ENCODE measurements around the gene AXIN1.
A peak's percentile ranks its signal among the peaks of the same experiment; 100 is the strongest.

AXIN1 gene

GRCh38 chr16:320206-320605, 32.3 kb downstream of the AXIN1 start:
- in situ Hi-C loops (cut with MboI; ENCODE audit: low pct_unique_long_range_greater_than_20kb, low sequenced_read_pairs): no loop called here
- DNase-seq: no peak

DNA sequence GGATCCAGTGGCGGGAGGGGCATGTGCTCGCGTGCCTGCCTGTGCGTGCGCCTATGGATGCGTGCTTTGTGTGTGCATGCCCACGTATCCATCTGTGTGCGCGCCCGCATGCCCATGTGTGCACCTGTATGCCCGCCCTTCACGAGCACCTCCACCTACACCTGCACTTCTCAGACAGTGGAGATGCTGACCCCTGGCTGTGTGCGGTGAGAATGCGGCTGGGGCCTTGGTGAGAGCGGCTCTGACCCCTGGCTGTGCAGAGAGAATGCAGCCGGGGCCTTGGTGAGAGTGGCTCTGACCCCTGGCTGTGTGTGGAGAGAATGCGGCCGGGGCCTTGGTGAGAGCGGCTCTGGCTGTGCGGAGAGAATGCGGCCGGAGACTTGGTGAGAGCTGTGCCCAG, 33.9 kb downstream of the AXIN1 start:
- in situ Hi-C loops (cut with MboI; ENCODE audit: low pct_unique_long_range_greater_than_20kb, low sequenced_read_pairs): no loop called here

DNA sequence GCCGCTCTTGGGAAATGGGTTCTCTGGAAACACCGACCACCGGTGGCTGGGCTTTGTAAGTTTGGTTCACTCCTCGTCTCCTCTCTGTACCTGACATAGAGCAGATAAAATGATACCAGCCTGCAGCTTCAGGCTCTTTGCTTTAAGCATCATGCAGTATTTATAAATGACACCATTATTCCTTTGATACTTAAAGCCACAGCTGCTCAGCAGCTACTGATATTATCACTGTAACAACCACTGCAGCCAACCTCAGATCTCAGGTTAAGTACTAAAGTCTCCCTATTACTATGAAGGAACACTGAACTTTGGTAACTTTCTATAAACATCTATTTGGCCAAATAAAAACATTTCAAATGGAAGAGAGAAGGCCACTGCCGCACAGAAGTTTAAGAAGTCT, 34.9 kb downstream of the AXIN1 start:
- DNase-seq: no peak
- in situ Hi-C loops (cut with MboI; ENCODE audit: low pct_unique_long_range_greater_than_20kb, low sequenced_read_pairs): no loop called here

More for the DNA sequence above, 33.9 kb downstream of the AXIN1 start:
- DNase-seq: no peak

DNA sequence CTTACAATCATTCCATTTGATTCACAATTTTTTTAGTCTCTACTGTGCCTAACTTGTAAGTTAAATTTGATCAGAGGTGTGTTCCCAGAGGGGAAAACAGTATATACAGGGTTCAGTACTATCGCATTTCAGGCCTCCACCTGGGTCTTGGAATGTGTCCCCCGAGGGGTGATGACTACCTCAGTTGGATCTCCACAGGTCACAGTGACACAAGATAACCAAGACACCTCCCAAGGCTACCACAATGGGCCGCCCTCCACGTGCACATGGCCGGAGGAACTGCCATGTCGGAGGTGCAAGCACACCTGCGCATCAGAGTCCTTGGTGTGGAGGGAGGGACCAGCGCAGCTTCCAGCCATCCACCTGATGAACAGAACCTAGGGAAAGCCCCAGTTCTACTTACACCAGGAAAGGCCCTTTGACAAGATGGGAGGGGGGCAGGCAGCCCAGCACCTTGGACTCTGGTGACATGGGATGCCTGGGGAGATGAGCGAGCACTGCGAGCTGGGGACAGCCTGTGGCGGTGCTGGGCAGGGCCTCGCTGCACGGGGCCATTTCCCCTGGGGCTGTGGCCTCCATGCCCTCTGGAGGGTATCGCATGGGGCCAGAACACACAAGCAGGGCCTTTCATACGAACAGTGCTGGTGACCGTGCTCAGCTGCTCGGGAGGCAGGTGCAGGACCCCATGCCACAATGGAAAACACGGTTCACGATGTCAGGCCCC, 35.6 kb downstream of the AXIN1 start:
- in situ Hi-C loops (cut with MboI; ENCODE audit: low pct_unique_long_range_greater_than_20kb, low sequenced_read_pairs): no loop called here
- DNase-seq: no peak

DNA sequence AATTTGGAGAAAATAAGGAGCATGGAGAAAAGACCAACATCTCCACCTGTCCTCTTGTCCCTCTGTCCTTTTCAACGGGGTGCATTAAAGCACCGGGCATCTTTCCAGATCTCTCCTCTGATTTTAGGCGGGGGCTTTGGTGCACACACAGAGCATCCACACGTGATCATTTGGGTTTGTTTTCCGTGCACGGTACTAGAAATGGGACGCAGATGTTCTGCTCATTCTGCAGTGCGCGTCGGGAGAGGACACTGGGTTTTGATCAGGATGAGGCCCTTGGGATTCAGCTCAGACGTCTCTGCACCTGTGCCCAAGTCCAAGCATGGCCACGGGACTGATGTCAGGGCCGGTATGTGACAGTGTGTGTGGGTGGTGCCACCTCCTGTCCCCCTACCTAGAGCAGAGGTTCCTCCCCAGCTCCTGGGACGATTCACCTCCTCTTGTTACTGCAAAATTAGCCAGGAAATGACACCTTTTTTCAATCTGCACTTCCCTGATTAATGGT, 37.7 kb downstream of the AXIN1 start:
- no peak for DNase-seq
- in situ Hi-C loops (cut with MboI; ENCODE audit: low pct_unique_long_range_greater_than_20kb, low sequenced_read_pairs): no loop called here

DNA sequence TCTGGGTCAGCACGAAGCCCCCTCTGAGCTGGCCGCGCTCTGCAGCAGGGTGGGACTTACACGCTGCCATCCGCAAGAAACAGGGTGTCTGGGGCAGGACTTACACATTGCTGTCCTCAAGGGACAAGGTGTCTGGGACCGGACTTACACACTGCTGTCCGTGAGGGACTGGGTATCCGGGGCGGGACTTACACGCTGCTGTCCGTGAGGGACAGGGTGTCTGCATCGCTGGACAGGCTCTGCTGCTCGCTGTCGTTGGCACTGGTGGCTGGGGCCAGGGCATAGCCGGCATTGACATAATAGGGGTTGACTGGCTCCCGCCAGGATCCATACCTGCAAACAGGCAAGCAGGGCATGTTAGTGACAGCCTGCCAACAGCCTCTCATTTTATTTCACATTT, 38.2 kb downstream of the AXIN1 start:
- DNase-seq: no peak
- in situ Hi-C loops (cut with MboI; ENCODE audit: low pct_unique_long_range_greater_than_20kb, low sequenced_read_pairs): no loop called here

DNA sequence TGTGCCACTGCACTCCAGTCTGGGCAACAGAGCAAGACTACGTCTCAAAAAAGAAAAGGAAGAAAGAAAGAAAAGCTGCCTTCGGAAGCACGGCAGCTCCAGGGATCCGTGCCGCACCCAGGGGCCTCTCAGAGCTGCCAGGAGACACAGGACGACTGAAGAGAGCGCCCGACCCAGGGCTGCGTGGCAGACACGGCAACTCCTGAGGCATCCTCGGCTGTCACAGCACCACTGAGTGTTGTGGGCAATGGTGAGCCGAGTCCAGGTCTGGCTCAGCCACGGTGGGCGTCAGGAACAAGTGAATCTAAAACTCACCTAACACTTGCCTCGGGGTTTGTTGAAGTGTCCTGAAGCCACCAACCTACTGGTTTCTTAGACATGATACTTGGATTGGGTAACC, 40.8 kb downstream of the AXIN1 start:
- DNase-seq: no peak
- in situ Hi-C loops (cut with MboI; ENCODE audit: low pct_unique_long_range_greater_than_20kb, low sequenced_read_pairs): no loop called here

DNA sequence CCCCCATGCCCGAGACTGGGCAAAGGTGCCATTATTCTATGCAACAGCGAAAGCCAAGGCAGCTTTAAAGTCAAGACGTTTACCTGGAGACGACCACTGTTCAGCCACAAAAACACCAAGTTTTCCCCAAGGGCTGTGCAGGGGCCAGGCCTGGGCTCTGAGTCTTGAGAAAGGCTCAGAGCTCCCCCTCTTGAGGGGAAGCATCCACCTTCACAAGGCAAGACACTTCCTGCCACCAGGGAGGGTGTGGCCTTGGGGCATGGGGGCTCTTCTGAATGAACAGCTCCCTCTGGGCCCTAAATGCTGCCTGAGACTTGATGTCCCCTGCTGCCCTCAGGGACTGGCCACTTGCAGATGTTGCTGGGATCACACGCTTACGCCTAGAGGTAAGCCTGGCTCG, 43.0 kb downstream of the AXIN1 start:
- in situ Hi-C loops (cut with MboI; ENCODE audit: low pct_unique_long_range_greater_than_20kb, low sequenced_read_pairs): no loop called here
- no peak for DNase-seq

DNA sequence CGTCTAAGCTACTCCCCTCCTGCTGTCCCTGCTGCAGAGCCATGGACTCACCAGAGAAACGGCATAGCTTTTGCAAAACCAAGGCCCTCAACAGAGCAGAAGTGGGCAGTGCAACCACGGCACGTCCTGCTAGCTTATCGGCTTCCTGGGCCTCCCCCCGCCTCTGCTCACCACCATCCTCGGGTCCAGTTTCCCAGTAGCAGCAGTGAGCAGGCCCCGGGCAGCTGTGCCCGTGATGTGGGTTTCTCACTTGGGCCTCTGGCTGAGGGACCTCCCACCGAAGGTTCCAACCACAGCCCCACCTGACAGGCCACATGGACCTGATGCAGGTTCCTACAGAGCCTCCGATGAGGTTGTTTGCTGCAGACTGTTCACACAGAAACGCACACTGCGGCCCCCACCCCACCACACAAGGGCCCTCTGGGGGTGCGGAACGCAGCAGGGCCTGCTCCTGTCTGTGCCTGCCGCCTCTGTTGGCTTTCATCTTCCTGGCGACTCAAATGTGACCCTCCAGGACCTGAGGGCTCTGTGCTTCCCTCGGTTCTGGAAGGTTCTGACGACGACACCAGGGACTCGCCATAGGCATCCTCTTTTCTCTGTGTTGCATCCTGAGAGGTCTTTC, 44.7 kb downstream of the AXIN1 start:
- in situ Hi-C loops (cut with MboI; ENCODE audit: low pct_unique_long_range_greater_than_20kb, low sequenced_read_pairs): no loop called here
- DNase-seq: no peak

DNA sequence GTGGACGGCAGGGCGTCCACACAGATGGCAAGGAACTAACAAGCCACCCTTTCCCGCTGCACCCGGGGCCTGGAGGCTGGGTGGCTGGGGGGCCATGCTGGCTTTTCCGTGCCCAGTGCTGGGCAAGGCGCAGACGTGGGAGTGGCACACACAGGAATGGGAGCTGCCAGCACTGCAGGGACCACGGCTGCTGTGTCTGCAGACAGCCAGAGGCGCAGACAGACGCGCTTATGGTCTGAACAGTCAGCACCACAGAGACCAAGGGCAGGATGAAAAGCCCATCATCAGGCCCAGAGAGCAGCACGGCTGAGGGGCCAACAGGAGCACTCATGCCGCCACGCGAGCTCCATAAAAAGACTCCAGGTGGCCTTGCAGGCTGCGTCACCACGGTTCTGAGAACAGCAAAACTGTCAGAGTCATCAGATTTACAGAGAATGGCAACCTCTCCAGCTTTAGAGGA, 45.6 kb downstream of the AXIN1 start:
- in situ Hi-C loops (cut with MboI; ENCODE audit: low pct_unique_long_range_greater_than_20kb, low sequenced_read_pairs): no loop called here
- DNase-seq: no peak

- in situ Hi-C loops (cut with MboI; ENCODE audit: low pct_unique_long_range_greater_than_20kb, low sequenced_read_pairs): no loop called here
Measured at GRCh38 chr16:305916-306626, 46.5 kb downstream of the AXIN1 start.

DNA sequence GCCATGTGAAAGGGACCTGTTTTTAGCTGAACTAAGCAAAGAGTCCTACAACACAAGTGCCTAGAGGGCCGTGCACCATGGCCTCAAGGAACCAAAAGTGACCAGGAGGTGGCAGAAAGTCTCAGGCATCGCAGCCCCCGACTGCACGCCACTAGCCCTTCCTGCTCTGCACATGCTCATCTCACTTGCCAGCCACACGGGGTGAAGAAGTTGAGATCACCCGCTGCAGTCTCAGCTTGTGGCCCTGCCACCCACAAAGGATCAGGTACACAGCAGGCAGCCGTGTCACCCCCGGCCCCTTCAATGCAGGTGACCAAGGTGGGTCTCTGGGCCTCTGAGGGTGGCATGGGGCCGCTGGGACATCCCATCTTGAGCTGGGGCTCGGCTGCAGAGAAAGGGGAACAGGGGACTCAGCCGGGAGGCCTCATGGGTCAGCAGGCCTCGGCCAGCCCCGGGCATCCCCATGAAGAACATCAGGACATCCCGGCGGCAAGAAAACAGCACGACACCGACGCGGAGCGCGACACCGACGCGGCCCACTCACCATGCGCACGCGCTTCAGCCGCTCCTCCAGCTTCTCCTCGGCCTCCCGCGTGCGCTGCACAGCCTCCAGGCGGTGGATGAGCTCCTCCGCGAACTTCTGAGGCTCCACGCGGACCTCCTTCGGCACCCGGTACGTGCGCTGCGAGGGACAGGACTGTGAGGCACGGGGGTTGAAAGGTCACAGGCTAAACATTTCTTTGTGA, 48.6 kb downstream of the AXIN1 start:
- in situ Hi-C loops (cut with MboI; ENCODE audit: low pct_unique_long_range_greater_than_20kb, low sequenced_read_pairs): no loop called here

More at GRCh38 chr16:305916-306626, 46.5 kb downstream of the AXIN1 start:
- no peak for DNase-seq

DNA sequence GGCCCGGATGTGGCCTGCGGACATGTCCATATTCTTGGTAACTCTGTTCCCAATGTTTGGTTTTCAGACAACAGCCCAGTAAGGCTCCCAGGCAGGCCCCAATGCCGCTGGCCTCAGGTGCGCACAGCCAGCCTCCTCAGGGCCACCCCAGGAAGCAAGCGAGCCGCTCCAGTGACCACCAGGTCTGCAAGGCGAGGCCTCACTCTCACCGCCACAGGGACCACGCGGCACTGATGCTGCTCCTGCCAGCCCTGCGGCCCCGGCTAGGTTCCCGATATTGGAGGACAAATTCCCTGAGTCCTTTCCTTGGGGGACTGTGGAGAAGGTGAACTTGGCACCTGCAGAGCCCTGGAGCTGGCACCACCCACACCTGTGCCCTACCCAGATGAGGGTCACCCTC, 50.6 kb downstream of the AXIN1 start:
- in situ Hi-C loops (cut with MboI; ENCODE audit: low pct_unique_long_range_greater_than_20kb, low sequenced_read_pairs): no loop called here
- DNase-seq: no peak

More for the DNA sequence above, 48.6 kb downstream of the AXIN1 start:
- peak; percentile 14 for DNase-seq

GRCh38 chr16:301235-301634, 51.3 kb downstream of the AXIN1 start:
- in situ Hi-C loops (cut with MboI; ENCODE audit: low pct_unique_long_range_greater_than_20kb, low sequenced_read_pairs): no loop called here
- no peak for DNase-seq

DNA sequence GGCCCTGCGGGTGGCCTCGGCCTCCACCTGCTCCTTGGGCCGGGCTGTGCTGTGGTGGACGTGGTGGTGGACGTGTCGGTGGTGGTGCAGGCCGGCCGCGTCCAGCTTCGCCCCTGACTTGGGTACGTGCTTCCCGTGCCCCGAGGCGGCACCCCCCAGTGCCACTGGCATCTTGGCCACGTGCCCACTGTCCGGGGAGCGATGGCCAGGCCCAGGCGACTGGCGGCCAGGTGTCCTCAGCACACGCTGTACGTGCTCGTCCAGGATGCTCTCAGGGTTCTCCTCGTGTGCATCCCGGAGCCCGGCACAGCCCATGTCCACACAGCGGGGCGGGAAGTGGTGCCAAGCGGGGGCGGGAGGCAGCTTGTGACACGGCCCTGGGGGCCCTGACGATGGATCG, 54.7 kb downstream of the AXIN1 start:
- in situ Hi-C loops (cut with MboI; ENCODE audit: low pct_unique_long_range_greater_than_20kb, low sequenced_read_pairs): no loop called here

GRCh38 chr16:296806-297510, 55.6 kb downstream of the AXIN1 start:
- in situ Hi-C loops (cut with MboI; ENCODE audit: low pct_unique_long_range_greater_than_20kb, low sequenced_read_pairs): no loop called here
- DNase-seq: no peak

More for the DNA sequence above, 54.7 kb downstream of the AXIN1 start:
- DNase-seq: no peak

GRCh38 chr16:296276-296675, 56.2 kb downstream of the AXIN1 start:
- in situ Hi-C loops (cut with MboI; ENCODE audit: low pct_unique_long_range_greater_than_20kb, low sequenced_read_pairs): no loop called here
- DNase-seq: no peak

DNA sequence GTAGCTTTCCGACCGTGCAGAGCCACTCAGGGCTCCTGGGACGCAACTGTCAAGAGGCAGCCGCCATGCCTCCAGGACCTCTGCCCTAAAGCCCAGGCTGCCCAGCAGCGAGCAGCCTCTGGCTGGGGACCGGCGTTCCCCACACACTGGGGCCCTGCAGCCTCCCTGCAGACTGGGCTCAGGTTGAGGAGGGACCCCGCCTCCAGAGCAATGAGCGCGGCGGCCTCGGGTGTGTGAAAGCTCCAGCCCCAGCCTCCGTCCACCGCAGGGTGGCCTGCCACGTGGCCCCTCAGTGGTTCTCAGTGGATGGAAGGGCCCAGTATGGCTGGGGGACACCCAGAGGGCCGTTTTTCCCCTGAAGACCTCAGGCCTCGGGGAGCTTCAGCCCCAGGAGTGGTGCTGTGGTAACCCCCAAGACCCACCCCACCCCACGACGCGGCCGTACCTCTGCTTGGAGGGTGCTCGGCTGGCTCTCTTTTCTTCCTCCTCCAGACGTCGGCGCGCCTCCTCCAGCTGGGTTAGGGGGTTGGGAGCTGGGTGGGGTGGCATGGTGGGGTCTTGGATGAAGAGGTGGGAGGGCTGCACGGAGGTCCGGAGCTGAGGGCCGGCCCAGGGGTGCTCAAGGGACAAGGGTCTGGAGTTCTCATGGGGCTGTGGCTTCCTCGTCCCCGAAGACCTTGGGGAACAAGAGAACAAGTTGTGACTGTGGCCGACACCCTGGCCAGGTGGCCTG, 59.3 kb downstream of the AXIN1 start:
- no peak for DNase-seq
- in situ Hi-C loops (cut with MboI; ENCODE audit: low pct_unique_long_range_greater_than_20kb, low sequenced_read_pairs): no loop called here

All from KBM-7 (cell line).